Thyroid gland (tissue), 4 donors: ENCODE measurements around the gene GAREM1.

Source experiments
- POLR2A ChIP-seq, 2 donors: fragments of 450-650 bp; IDR thresholded peaks; one replicate each; pipeline ENCODE4 v1.6.1; 2017; ENCODE audit warnings: antibody characterized with exemption in 2 of 2, mild to moderate bottlenecking in 2 of 2, moderate library complexity in 1 of 2
- TF ChIP-seq, protein P1 (sequence below), 6 experiments: fragments of 200-600 bp in 3 of 6; fragments of 450-650 bp in 3 of 6; sonication (generic) in 3 of 6; IDR thresholded peaks; one replicate each; pipeline ENCODE4 v1.5.1; 2016 to 2019; ENCODE audit warnings: antibody characterized with exemption in 6 of 6, mild to moderate bottlenecking in 2 of 6, inconsistent platforms in 1 of 6, moderate library complexity in 1 of 6

DNA sequence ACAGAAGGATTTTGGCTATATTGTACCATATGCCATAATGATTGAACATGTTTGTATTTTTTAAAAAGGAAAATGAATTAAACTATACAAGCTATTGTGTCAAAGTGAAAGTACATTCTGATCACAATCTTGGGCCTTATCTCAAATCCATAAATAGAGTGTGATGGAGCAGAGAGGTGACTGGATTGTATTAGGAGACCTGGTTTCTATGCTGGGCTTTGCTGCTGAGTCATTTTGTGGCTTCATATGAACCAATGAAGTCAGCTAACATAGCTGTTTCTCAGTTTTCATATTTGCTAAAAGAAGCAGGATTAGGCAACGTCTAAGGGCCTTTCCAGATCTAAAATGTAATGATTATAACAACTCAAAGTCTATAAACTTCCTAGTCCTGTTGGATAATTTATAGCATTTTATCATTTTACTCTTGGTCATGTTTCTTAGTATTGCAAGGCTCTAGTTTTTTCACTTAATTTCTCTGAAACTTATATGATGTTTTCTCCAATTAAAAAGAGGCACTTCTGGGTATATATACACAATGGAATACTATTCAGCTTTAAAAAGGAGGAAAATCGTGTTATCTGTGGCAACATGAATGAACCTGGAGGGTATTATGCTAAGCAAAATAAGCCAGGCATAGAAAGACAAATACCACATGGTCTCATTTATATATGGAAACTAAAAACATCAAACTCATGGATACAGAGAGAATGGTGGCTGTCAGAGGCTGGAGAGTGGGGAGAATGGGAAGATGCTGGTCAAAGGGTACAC is 168.5 kb downstream of the GAREM1 start:
- TF ChIP-seq, protein P1, sequence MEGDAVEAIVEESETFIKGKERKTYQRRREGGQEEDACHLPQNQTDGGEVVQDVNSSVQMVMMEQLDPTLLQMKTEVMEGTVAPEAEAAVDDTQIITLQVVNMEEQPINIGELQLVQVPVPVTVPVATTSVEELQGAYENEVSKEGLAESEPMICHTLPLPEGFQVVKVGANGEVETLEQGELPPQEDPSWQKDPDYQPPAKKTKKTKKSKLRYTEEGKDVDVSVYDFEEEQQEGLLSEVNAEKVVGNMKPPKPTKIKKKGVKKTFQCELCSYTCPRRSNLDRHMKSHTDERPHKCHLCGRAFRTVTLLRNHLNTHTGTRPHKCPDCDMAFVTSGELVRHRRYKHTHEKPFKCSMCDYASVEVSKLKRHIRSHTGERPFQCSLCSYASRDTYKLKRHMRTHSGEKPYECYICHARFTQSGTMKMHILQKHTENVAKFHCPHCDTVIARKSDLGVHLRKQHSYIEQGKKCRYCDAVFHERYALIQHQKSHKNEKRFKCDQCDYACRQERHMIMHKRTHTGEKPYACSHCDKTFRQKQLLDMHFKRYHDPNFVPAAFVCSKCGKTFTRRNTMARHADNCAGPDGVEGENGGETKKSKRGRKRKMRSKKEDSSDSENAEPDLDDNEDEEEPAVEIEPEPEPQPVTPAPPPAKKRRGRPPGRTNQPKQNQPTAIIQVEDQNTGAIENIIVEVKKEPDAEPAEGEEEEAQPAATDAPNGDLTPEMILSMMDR (IDR thresholded peaks at IDR 0.05) = no peak
- no peak for TF ChIP-seq POLR2A (IDR thresholded peaks at IDR 0.05)
